Effector CD8-positive, alpha-beta T cell (primary cell): ENCODE measurements around the gene ARRB1.
"Not testable (repeated sequence)": the region's sequence is repeated elsewhere in the genome, so short reads cannot be mapped to it uniquely, and the experiment has no call there.

Experiments
- DNase-seq: peaks from one replicate; lab custom pipeline; 2025; lab: John Stamatoyannopoulos, UW
- total RNA-seq, 4 experiments: gene quantifications; one replicate each; lab custom pipeline; 2026; lab: John Stamatoyannopoulos, UW

The ARRB1 gene
- 39.8 to 80.1 (median 57.5) reads per million in 4 experiments for total RNA-seq

GRCh38 chr11:75351541-75351790 lies at the start of gene ARRB1:
Gene ARRB1, minus strand, starts transcription at chr11:75351661. Its CDS starts 54 bp downstream, at chr11:75351607.
- no peak for DNase-seq

- no peak for DNase-seq
Measured at GRCh38 chr11:75400146-75400865, 48.8 kb upstream of the ARRB1 start.

- DNase-seq, result peak; percentile 78
Measured at GRCh38 chr11:75399344-75400145, 48.1 kb upstream of the ARRB1 start, which contains the start of gene RPS3. Gene RPS3, plus strand, starts transcription at chr11:75399518. Its CDS starts 30 bp downstream, at chr11:75399548.

- no peak for DNase-seq
Measured at GRCh38 chr11:75398906-75399305, 47.4 kb upstream of the ARRB1 start.

- DNase-seq, result no peak
Measured at GRCh38 chr11:75394085-75394840, 42.8 kb upstream of the ARRB1 start.

- no peak for DNase-seq
Measured at GRCh38 chr11:75389925-75390324, 38.5 kb upstream of the ARRB1 start.

GRCh38 chr11:75389276-75389605 lies 37.8 kb upstream of the ARRB1 start:
- no peak for DNase-seq

- peak; percentile 46 for DNase-seq
Measured at GRCh38 chr11:75388386-75389275, 37.2 kb upstream of the ARRB1 start.

GRCh38 chr11:75387736-75388294 lies 36.4 kb upstream of the ARRB1 start:
- no peak for DNase-seq

GRCh38 chr11:75386942-75387630 lies 35.6 kb upstream of the ARRB1 start:
- DNase-seq, result no peak

- peak; percentile 68 for DNase-seq
Measured at GRCh38 chr11:75384438-75385080, 33.1 kb upstream of the ARRB1 start.

- peak; percentile 7 for DNase-seq
Measured at GRCh38 chr11:75383246-75383645, 31.8 kb upstream of the ARRB1 start.

- no peak for DNase-seq
Measured at GRCh38 chr11:75380716-75381420, 29.4 kb upstream of the ARRB1 start.

GRCh38 chr11:75380245-75380644 lies 28.8 kb upstream of the ARRB1 start:
- DNase-seq, result no peak

- DNase-seq, result not testable (repeated sequence)
Measured at GRCh38 chr11:75378776-75379175, 27.3 kb upstream of the ARRB1 start.

GRCh38 chr11:75376175-75376574 lies 24.7 kb upstream of the ARRB1 start:
- DNase-seq, result no peak

GRCh38 chr11:75375626-75376025 lies 24.2 kb upstream of the ARRB1 start:
- no peak for DNase-seq

GRCh38 chr11:75374646-75375045 lies 23.2 kb upstream of the ARRB1 start:
- DNase-seq, result no peak

- no peak for DNase-seq
Measured at GRCh38 chr11:75373201-75373600, 21.7 kb upstream of the ARRB1 start.
